ENCODE results near the gene BHLHE41.

BHLHE41 gene

GRCh38 chr12:26135571-26135970 is 10.7 kb upstream of the BHLHE41 start:
- H3K4me3 ChIP-seq (replicated peaks in 1 of 2; ENCODE audit: low read depth in 2 of 2, low read length in 2 of 2) = no peak overlapping the region
- TF ChIP-seq CTCF (IDR thresholded peaks at IDR 0.05; ENCODE audit: low read depth, low read length) = no peak
- DNase-seq (ENCODE audit: low read depth in 2 of 2) = no peak

GRCh38 chr12:26135010-26135420 is 10.2 kb upstream of the BHLHE41 start:
- peak in 1 of 2 donors; percentile 62 for DNase-seq (ENCODE audit: low read depth in 2 of 2)
- no peak for TF ChIP-seq CTCF (IDR thresholded peaks at IDR 0.05; ENCODE audit: low read depth, low read length)
- H3K4me3 ChIP-seq (replicated peaks in 1 of 2; ENCODE audit: low read depth in 2 of 2, low read length in 2 of 2) = no peak overlapping the region

GRCh38 chr12:26134540-26134939 is 9.7 kb upstream of the BHLHE41 start:
- TF ChIP-seq CTCF (IDR thresholded peaks at IDR 0.05; ENCODE audit: low read depth, low read length) = no peak
- no peak overlapping the region for H3K4me3 ChIP-seq (replicated peaks in 1 of 2; ENCODE audit: low read depth in 2 of 2, low read length in 2 of 2)
- DNase-seq (ENCODE audit: low read depth in 2 of 2) = no peak

- no peak for TF ChIP-seq CTCF (IDR thresholded peaks at IDR 0.05; ENCODE audit: low read depth, low read length)
- H3K4me3 ChIP-seq (replicated peaks in 1 of 2; ENCODE audit: low read depth in 2 of 2, low read length in 2 of 2) = no peak overlapping the region
- no peak for DNase-seq (ENCODE audit: low read depth in 2 of 2)
These were observed 8.7 kb upstream of the BHLHE41 start for GRCh38 chr12:26133521-26133920.

- no peak overlapping the region for H3K4me3 ChIP-seq (replicated peaks in 1 of 2; ENCODE audit: low read depth in 2 of 2, low read length in 2 of 2)
- no peak for DNase-seq (ENCODE audit: low read depth in 2 of 2)
- no peak for TF ChIP-seq CTCF (IDR thresholded peaks at IDR 0.05; ENCODE audit: low read depth, low read length)
These were observed 8.0 kb upstream of the BHLHE41 start for GRCh38 chr12:26132866-26133265.

GRCh38 chr12:26131936-26132335 is 7.1 kb upstream of the BHLHE41 start:
- DNase-seq (ENCODE audit: low read depth in 2 of 2) = no peak
- TF ChIP-seq CTCF (IDR thresholded peaks at IDR 0.05; ENCODE audit: low read depth, low read length) = no peak
- H3K4me3 ChIP-seq (replicated peaks in 1 of 2; ENCODE audit: low read depth in 2 of 2, low read length in 2 of 2) = no peak overlapping the region

GRCh38 chr12:26130728-26131127 is 5.9 kb upstream of the BHLHE41 start:
- no peak for TF ChIP-seq CTCF (IDR thresholded peaks at IDR 0.05; ENCODE audit: low read depth, low read length)
- H3K4me3 ChIP-seq (replicated peaks in 1 of 2; ENCODE audit: low read depth in 2 of 2, low read length in 2 of 2) = no peak overlapping the region
- no peak for DNase-seq (ENCODE audit: low read depth in 2 of 2)

Data from cardiac fibroblast (primary cell).